ENCODE data around the gene GATA1.

DNA sequence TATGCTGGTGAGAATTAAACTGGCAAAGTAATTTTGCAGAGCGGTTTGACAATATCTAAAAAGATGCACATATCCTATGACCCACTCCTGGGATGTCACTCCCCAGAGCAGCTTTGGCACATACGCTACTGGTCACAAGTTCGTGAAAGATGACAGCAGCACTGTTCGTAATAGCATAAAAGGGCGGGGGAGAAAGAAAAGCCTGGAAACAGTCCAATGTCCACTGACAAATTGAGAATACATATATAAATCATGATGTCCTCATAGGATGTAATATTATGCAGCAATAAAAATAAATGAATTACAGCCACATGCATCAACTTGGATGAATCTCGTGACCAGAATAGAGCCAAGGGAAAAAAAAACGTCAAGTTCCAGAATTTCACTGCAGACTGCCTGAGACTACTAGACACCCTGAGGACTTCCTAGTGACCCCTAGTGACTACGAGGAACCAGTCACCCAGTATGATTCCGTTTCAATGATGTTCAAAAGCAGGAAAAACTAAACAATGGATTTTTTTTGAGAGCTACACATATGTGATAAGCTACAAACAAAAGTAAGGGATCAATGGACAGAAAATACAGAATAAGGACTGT, 47.2 kb downstream of the GATA1 start:
- TF ChIP-seq, protein P1, sequence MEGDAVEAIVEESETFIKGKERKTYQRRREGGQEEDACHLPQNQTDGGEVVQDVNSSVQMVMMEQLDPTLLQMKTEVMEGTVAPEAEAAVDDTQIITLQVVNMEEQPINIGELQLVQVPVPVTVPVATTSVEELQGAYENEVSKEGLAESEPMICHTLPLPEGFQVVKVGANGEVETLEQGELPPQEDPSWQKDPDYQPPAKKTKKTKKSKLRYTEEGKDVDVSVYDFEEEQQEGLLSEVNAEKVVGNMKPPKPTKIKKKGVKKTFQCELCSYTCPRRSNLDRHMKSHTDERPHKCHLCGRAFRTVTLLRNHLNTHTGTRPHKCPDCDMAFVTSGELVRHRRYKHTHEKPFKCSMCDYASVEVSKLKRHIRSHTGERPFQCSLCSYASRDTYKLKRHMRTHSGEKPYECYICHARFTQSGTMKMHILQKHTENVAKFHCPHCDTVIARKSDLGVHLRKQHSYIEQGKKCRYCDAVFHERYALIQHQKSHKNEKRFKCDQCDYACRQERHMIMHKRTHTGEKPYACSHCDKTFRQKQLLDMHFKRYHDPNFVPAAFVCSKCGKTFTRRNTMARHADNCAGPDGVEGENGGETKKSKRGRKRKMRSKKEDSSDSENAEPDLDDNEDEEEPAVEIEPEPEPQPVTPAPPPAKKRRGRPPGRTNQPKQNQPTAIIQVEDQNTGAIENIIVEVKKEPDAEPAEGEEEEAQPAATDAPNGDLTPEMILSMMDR (IDR thresholded peaks at IDR 0.05): no peak
- TF ChIP-seq ZFX (IDR thresholded peaks at IDR 0.05; ENCODE audit: borderline replicate concordance): no peak
